Neural cell (in vitro differentiated cells): ENCODE results near the gene OTUD3.

Experiments
- CTCF ChIP-seq: fragments of 450-650 bp; IDR thresholded peaks from 2 replicates; pipeline ENCODE4 v1.5.1; 2014; ENCODE audit warnings: antibody characterized with exemption, mild to moderate bottlenecking, moderate library complexity; ENCODE audit not compliant: poor library complexity, severe bottlenecking
- EP300 ChIP-seq: fragments of 450-650 bp; conservative IDR thresholded peaks from 2 replicates; pipeline ENCODE4 v1.6.1; 2014; ENCODE audit warnings: antibody characterized with exemption, mild to moderate bottlenecking, moderate library complexity; ENCODE audit not compliant: poor library complexity, severe bottlenecking
- EZH2 ChIP-seq: fragments of 200-600, 300-800 bp; shearing (Covaris generic), sonication (generic); IDR thresholded peaks from 2 replicates; pipeline ENCODE4 v1.6.1; 2014; ENCODE audit warnings: antibody characterized with exemption, low read length, borderline replicate concordance, mild to moderate bottlenecking; ENCODE audit not compliant: insufficient read depth, poor library complexity, severe bottlenecking
- MXI1 ChIP-seq: fragments of 450-650 bp; conservative IDR thresholded peaks from 2 replicates; pipeline ENCODE4 v1.6.1; 2014; ENCODE audit warnings: antibody characterized with exemption, mild to moderate bottlenecking; ENCODE audit not compliant: poor library complexity, severe bottlenecking
- POLR2AphosphoS5 ChIP-seq: IDR thresholded peaks from 2 replicates; pipeline ENCODE4 v1.6.1; 2012
- REST ChIP-seq: IDR thresholded peaks from 2 replicates; pipeline ENCODE4 v1.6.1; 2012; ENCODE audit warnings: borderline replicate concordance
- SMC3 ChIP-seq: fragments of 450-650 bp; conservative IDR thresholded peaks from 2 replicates; pipeline ENCODE4 v1.6.1; 2014; ENCODE audit warnings: antibody characterized with exemption, mild to moderate bottlenecking, moderate library complexity; ENCODE audit not compliant: poor library complexity
- TAF1 ChIP-seq: IDR thresholded peaks from 2 replicates; pipeline ENCODE4 v1.6.1; 2012; ENCODE audit warnings: low read depth

GRCh38 chr1:19854866-19855265 is 27.3 kb upstream of the OTUD3 start:
- no peak for TF ChIP-seq CTCF
- no peak for TF ChIP-seq EP300
- TF ChIP-seq REST, result no peak
- TF ChIP-seq EZH2, result no peak
- no peak for TF ChIP-seq MXI1
- no peak for TF ChIP-seq TAF1
- no peak for TF ChIP-seq POLR2AphosphoS5
- no peak for TF ChIP-seq SMC3
